ENCODE results near the gene IRS1. TPM values are rescaled to one million over a fixed set of nuclear protein-coding genes. Genes with fewer than 3 reads are reported as not detected.

The IRS1 gene
- total and polyA plus RNA-seq, 2 of the 4 experiments (the other 2 are of a cell fraction): 21.1 to 37.1 TPM

DNA sequence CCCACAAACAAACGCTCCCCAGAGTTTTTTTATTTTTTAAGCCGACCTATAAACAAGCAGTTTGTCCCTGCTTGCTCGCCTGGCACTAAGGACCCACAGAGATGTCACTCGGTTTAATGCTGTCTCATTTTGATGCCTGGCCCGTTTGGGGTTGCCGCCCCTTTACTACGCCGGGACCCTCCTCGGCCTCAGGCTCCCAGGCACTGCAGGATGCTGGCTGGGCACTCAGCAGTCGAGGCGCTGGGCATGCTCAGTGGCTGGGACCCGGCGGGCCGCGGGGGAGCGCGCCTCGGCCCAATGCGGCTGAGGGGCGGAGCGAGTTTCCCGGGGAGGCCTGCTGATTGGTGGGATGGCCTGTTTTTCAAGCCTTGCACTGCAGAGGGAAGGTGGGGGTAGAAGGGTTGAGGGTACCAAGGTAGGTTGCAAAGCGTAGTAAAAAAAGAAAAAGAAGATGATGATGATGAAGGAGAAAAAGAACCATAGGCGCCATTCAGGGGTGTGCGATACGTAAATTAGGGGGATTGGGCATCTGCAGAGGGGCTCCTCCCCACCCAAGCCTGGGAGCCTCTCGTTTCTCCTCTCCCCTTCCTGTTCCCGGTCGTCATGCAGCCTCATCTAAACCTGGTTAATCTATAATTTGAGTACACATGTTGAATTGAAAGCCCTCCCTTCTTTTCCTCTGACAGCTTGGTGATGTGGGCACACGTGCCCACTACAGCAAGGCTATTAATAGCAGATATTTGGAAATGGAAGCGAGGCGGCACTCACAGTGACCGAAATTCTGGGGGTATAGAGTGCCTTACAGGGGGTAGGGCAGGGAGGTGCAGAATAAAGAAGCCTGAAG lies 1.5 kb upstream of the IRS1 start:
- peak overlapping the region; percentile 83 for H2BK120ac ChIP-seq (ENCODE audit: low read depth, low read length)
- H3K4me3 ChIP-seq (ENCODE audit: insufficient read depth, low read depth, low read length): peak overlapping the region; percentile 78
- dilution Hi-C loops (cut with HindIII; ENCODE audit: low sequenced_read_pairs, unreplicated experiment): no loop called here

More for the DNA sequence above, 1.5 kb upstream of the IRS1 start:
- Histone ChIP-seq H2AFZ (replicated peaks; ENCODE audit: low read length, poor library complexity) (peak overlapping the region; percentile 92), H3K56ac (ENCODE audit: extremely low read depth, insufficient read depth, low read length) (peak overlapping the region; percentile 60; the same call in 1 of the 2 replicates), H2BK20ac (ENCODE audit: low read depth, low read length) (peak overlapping the region; percentile 66), H2BK15ac (ENCODE audit: low read depth, low read length) (0 out of 3 replicates have a peak overlapping the region, but pooled peaks have one; percentile 35), H3K27ac (ENCODE audit: insufficient read depth, low read length) (peak overlapping the region; percentile 83), H3K14ac (replicated peaks; ENCODE audit: low read depth, low read length) (peak overlapping the region; percentile 41), H3K4me2 (ENCODE audit: low read depth, low read length) (peak overlapping the region; percentile 95), H3K4ac (ENCODE audit: low read depth, low read length) (peak overlapping the region; percentile 91), H4K91ac (ENCODE audit: insufficient read depth, low read depth, low read length) (peak overlapping the region; percentile 53), H2BK5ac (ENCODE audit: low read depth, low read length, poor library complexity, severe bottlenecking) (peak overlapping the region; percentile 99), H3K9me1 (ENCODE audit: insufficient read depth, low read length) (no peaks in the 10 kb centered on the region), H3K79me1 (ENCODE audit: low read depth in 1 of 2, low read length in 2 of 2) (peaks cover 4 to 25% of the 10 kb centered on the region in 2 experiments), H4K8ac (ENCODE audit: low read depth in 2 of 2, low read length in 2 of 2) (peak overlapping the region; percentile 58 to 91), H3K36me3 (ENCODE audit: control insufficient read depth, insufficient read depth, low read length) (peaks cover 21% of the 10 kb centered on the region), H3K23ac (ENCODE audit: low read depth, low read length) (peak overlapping the region; percentile 79; the same call in 1 of the 2 replicates), H3K4me1 (ENCODE audit: control insufficient read depth, insufficient read depth, low read length) (peaks cover 2% of the 10 kb centered on the region; the same call in 1 of the 2 replicates), H4K20me1 (ENCODE audit: insufficient read depth, low read length) (peaks cover 17% of the 10 kb centered on the region), H4K5ac (ENCODE audit: low read depth, low read length) (peak overlapping the region; percentile 32), H3K9me3 (ENCODE audit: control insufficient read depth, insufficient read depth, low read length) (no peaks in the 10 kb centered on the region), H2AK9ac (replicated peaks; ENCODE audit: low read depth, low read length, poor library complexity) (peak overlapping the region; percentile 75), H3K18ac (ENCODE audit: low read depth, low read length) (peak overlapping the region; percentile 30), H2AK5ac (ENCODE audit: low read depth, low read length) (peak overlapping the region; percentile 74), H3K9ac (ENCODE audit: low read depth, low read length) (peak overlapping the region; percentile 69), H3K27me3 (ENCODE audit: control insufficient read depth, insufficient read depth, low read length) (no peaks in the 10 kb centered on the region)
- CTCF ChIA-PET: interaction anchor here (0.5 to 1.3 kb wide), 4 partner anchors 19 to 439 kb away, joined by 3 to 5 read pairs (median 3); no protein-coding TSS in a partner anchor
- 0 out of 2 replicates have a peak, but pooled peaks have one; percentile 18 for TF ChIP-seq MXI1 (IDR thresholded peaks at IDR 0.05; ENCODE audit: borderline replicate concordance, low read depth, low read length)
- TF ChIP-seq MAZ (IDR thresholded peaks at IDR 0.05; ENCODE audit: borderline replicate concordance, low read depth, low read length): peak; percentile 73; the same call in 1 of the 2 replicates
- TF ChIP-seq RAD21 (IDR thresholded peaks at IDR 0.05; ENCODE audit: low read length): peak; percentile 15; the same call in 1 of the 2 replicates
- TF ChIP-seq FOS (IDR thresholded peaks at IDR 0.05; ENCODE audit: low read depth, low read length): no peak
- POLR2A ChIA-PET (ENCODE audit: unreplicated experiment): interaction anchor here (0.7 kb wide), 1 partner anchor 1043 kb away, joined by 3 read pairs; no protein-coding TSS in a partner anchor
- in situ Hi-C loops (cut with MboI; ENCODE audit: low sequenced_read_pairs) (no loop called here), intact Hi-C loops (cut with micrococcal nuclease) (loop anchor here (1.0 kb wide), 1 partner anchor 306 kb away; no protein-coding TSS in a partner anchor)
- DNase-seq: peak; percentile 79
- WGBS, 2 experiments (ENCODE audit: extremely low coverage in 2 of 2, insufficient read length in 1 of 2): 6% methylated on average over 23 of the region's 33 CpGs; no CpG with 5 or more reads in 1 of the 2 experiments
- peak; percentile 62 for ATAC-seq (ENCODE audit: low read depth)
- BruUV-seq (replicated peaks): no TSS peak

All from IMR-90 (cell line).